ENCODE results near the gene MPDU1.
"Not testable (repeated sequence)": the region's sequence is repeated elsewhere in the genome, so short reads cannot be mapped to it uniquely, and the experiment has no call there.

MPDU1 gene

GRCh38 chr17:7614425-7615264 is 31.0 kb downstream of the MPDU1 start, which contains the start of gene FXR2:
Gene FXR2, minus strand, starts transcription at chr17:7614897. Its CDS starts 365 bp downstream, at chr17:7614532.
- H3K36me3 ChIP-seq (ENCODE audit: control insufficient read depth in 2 of 2, insufficient read depth in 2 of 2, low read length in 2 of 2), result peaks cover 0 to 2% of the 10 kb centered on the region in 2 donors
- H3K9me3 ChIP-seq (ENCODE audit: control insufficient read depth in 2 of 2, low read length in 2 of 2), result no peaks in the 10 kb centered on the region
- H3K27ac ChIP-seq (ENCODE audit: low read depth in 2 of 2, low read length in 2 of 2), result peak within 1 kb of the TSS; percentile 85 to 90
- H3K27me3 ChIP-seq (ENCODE audit: control insufficient read depth in 2 of 2, insufficient read depth in 2 of 2, low read length in 2 of 2), result no peaks in the 10 kb centered on the region
- peak within 1 kb of the TSS; percentile 81 to 90 for H3K4me3 ChIP-seq (ENCODE audit: low read length in 2 of 2)
- H3K4me1 ChIP-seq (ENCODE audit: control insufficient read depth in 2 of 2, insufficient read depth in 2 of 2, low read length in 2 of 2), result peaks cover 16 to 17% of the 10 kb centered on the region in 2 donors
- peak within 1 kb of the TSS; percentile 80 to 93 for H3K9ac ChIP-seq (ENCODE audit: low read depth in 1 of 2, low read length in 2 of 2)

DNA sequence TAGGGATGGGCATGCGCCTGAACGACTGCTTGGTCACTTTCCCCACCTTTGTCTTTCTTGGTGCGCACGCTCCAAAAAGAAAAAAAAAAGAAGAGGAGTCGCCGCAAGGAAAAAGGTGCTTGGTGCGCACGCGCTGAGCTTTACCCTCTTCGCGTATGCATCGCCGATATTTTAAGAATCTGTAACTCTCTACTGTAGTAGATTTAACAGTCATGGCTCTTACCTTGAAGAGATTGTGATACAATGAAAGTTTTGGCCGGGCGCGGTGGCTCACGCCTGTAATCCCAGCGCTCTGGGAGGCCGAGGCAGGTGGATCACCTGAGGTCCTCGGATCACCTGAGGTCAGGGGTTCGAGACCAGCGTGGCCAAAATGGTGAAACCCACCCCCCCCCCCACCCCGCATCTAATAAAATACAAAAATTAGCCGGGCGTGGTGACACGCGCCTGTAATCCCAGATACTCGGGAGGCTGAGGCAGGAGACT is 31.7 kb downstream of the MPDU1 start:
- Histone ChIP-seq H3K4me1 (ENCODE audit: control insufficient read depth in 2 of 2, insufficient read depth in 2 of 2, low read length in 2 of 2) (peaks cover 16 to 17% of the 10 kb centered on the region in 2 donors), H3K4me3 (ENCODE audit: low read length in 2 of 2) (peak overlapping the region; percentile 70 to 71), H3K27me3 (ENCODE audit: control insufficient read depth in 2 of 2, insufficient read depth in 2 of 2, low read length in 2 of 2) (no peaks in the 10 kb centered on the region), H3K9me3 (ENCODE audit: control insufficient read depth in 2 of 2, low read length in 2 of 2) (no peaks in the 10 kb centered on the region), H3K27ac (ENCODE audit: low read depth in 2 of 2, low read length in 2 of 2) (peak overlapping the region; percentile 84 to 90), H3K9ac (ENCODE audit: low read depth in 1 of 2, low read length in 2 of 2) (peak overlapping the region in 1 of 2 donors; percentile 75), H3K36me3 (ENCODE audit: control insufficient read depth in 2 of 2, insufficient read depth in 2 of 2, low read length in 2 of 2) (peaks cover 0 to 2% of the 10 kb centered on the region in 2 donors)

DNA sequence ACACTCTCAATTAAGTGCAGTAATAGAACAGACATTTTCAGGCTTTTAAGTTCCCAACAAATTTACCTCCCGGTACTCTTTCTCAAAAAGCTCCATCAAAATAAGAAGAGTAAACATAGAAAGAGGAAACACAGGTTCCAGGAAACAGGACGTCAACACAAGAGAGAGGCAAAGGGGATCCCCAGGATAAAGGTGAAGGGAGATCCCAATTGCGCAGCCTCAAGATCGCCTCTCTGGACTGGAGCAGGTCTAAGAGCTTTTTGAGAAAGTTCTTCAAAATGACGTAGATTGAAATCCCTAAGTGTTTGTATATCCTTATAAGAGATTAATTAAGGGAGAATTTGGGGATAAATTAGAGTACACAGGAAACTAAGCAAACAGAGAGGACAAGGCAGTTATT is 35.0 kb downstream of the MPDU1 start:
- Histone ChIP-seq H3K9ac (ENCODE audit: low read depth in 1 of 2, low read length in 2 of 2) (no peak overlapping the region), H3K4me3 (ENCODE audit: low read length in 2 of 2) (no peak overlapping the region), H3K4me1 (ENCODE audit: control insufficient read depth in 2 of 2, insufficient read depth in 2 of 2, low read length in 2 of 2) (peaks cover 4 to 5% of the 10 kb centered on the region in 2 donors), H3K27me3 (ENCODE audit: control insufficient read depth in 2 of 2, insufficient read depth in 2 of 2, low read length in 2 of 2) (no peaks in the 10 kb centered on the region), H3K36me3 (ENCODE audit: control insufficient read depth in 2 of 2, insufficient read depth in 2 of 2, low read length in 2 of 2) (no peaks in the 10 kb centered on the region), H3K27ac (ENCODE audit: low read depth in 2 of 2, low read length in 2 of 2) (no peak overlapping the region), H3K9me3 (ENCODE audit: control insufficient read depth in 2 of 2, low read length in 2 of 2) (no peaks in the 10 kb centered on the region)

- Histone ChIP-seq H3K36me3 (ENCODE audit: control insufficient read depth in 2 of 2, insufficient read depth in 2 of 2, low read length in 2 of 2) (no peaks in the 10 kb centered on the region), H3K27ac (ENCODE audit: low read depth in 2 of 2, low read length in 2 of 2) (no peak overlapping the region), H3K9ac (ENCODE audit: low read depth in 1 of 2, low read length in 2 of 2) (no peak overlapping the region), H3K9me3 (ENCODE audit: control insufficient read depth in 2 of 2, low read length in 2 of 2) (no peaks in the 10 kb centered on the region), H3K27me3 (ENCODE audit: control insufficient read depth in 2 of 2, insufficient read depth in 2 of 2, low read length in 2 of 2) (no peaks in the 10 kb centered on the region), H3K4me1 (ENCODE audit: control insufficient read depth in 2 of 2, insufficient read depth in 2 of 2, low read length in 2 of 2) (no peaks in the 10 kb centered on the region), H3K4me3 (ENCODE audit: low read length in 2 of 2) (no peak overlapping the region)
Observed at GRCh38 chr17:7620835-7621234, 37.2 kb downstream of the MPDU1 start.

- no peaks in the 10 kb centered on the region for H3K27me3 ChIP-seq (ENCODE audit: control insufficient read depth in 2 of 2, insufficient read depth in 2 of 2, low read length in 2 of 2)
- H3K9me3 ChIP-seq (ENCODE audit: control insufficient read depth in 2 of 2, low read length in 2 of 2), result no peaks in the 10 kb centered on the region
- no peak overlapping the region for H3K9ac ChIP-seq (ENCODE audit: low read depth in 1 of 2, low read length in 2 of 2)
Observed at GRCh38 chr17:7623661-7624060, 40.0 kb downstream of the MPDU1 start.

DNA sequence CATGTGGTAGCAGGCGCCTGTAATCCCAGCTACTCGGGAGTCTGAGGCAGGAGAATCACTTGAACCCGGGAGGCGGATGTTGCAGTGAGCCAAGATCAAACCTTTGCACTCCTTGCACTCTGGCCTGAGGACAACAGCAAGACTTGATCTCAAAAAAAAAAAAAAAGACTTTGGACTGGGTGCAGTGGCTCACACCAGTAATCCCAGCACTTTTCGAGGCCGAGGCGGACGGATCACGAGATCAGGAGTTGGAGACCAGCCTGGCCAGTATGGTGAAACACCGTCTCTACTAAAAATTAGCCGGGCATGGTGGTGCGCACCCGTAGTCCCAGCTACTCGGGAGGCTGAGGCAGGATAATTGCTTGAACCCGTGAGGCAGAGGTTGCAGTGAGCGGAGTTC is 42.1 kb downstream of the MPDU1 start:
- H3K9ac ChIP-seq (ENCODE audit: low read depth in 1 of 2, low read length in 2 of 2); H3K27ac ChIP-seq (ENCODE audit: low read depth in 2 of 2, low read length in 2 of 2); H3K36me3 ChIP-seq (ENCODE audit: control insufficient read depth in 2 of 2, insufficient read depth in 2 of 2, low read length in 2 of 2); H3K4me3 ChIP-seq (ENCODE audit: low read length in 2 of 2); H3K27me3 ChIP-seq (ENCODE audit: control insufficient read depth in 2 of 2, insufficient read depth in 2 of 2, low read length in 2 of 2); H3K4me1 ChIP-seq (ENCODE audit: control insufficient read depth in 2 of 2, insufficient read depth in 2 of 2, low read length in 2 of 2); H3K9me3 ChIP-seq (ENCODE audit: control insufficient read depth in 2 of 2, low read length in 2 of 2): not testable (repeated sequence)

More at GRCh38 chr17:7623661-7624060, 40.0 kb downstream of the MPDU1 start:
- H3K4me1 ChIP-seq (ENCODE audit: control insufficient read depth in 2 of 2, insufficient read depth in 2 of 2, low read length in 2 of 2), result peaks cover 5 to 10% of the 10 kb centered on the region in 2 donors
- no peaks in the 10 kb centered on the region for H3K36me3 ChIP-seq (ENCODE audit: control insufficient read depth in 2 of 2, insufficient read depth in 2 of 2, low read length in 2 of 2)
- no peak overlapping the region for H3K4me3 ChIP-seq (ENCODE audit: low read length in 2 of 2)
- H3K27ac ChIP-seq (ENCODE audit: low read depth in 2 of 2, low read length in 2 of 2), result no peak overlapping the region

GRCh38 chr17:7626307-7626706 is 42.7 kb downstream of the MPDU1 start:
- H3K9me3 ChIP-seq (ENCODE audit: control insufficient read depth in 2 of 2, low read length in 2 of 2), result no peaks in the 10 kb centered on the region
- no peaks in the 10 kb centered on the region for H3K36me3 ChIP-seq (ENCODE audit: control insufficient read depth in 2 of 2, insufficient read depth in 2 of 2, low read length in 2 of 2)
- no peak overlapping the region for H3K27ac ChIP-seq (ENCODE audit: low read depth in 2 of 2, low read length in 2 of 2)
- no peak overlapping the region for H3K9ac ChIP-seq (ENCODE audit: low read depth in 1 of 2, low read length in 2 of 2)
- H3K4me1 ChIP-seq (ENCODE audit: control insufficient read depth in 2 of 2, insufficient read depth in 2 of 2, low read length in 2 of 2), result peaks cover 5 to 10% of the 10 kb centered on the region in 2 donors
- H3K4me3 ChIP-seq (ENCODE audit: low read length in 2 of 2), result peak overlapping the region in 1 of 2 donors; percentile 84
- H3K27me3 ChIP-seq (ENCODE audit: control insufficient read depth in 2 of 2, insufficient read depth in 2 of 2, low read length in 2 of 2), result no peaks in the 10 kb centered on the region

DNA sequence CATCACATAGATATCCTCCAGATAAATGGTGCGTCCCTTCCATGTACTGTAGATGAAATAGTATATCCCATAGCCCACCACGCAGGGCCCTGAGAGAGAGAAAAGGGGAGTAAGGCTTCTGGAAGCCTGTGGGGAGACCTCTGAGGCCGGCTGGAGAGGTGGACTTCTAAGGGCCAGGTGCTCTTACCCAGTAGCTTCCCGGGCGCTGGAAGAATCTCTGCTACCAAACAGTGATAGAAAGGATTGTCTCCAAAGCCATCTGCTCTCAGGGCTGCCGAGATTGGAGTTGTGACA is 43.3 kb downstream of the MPDU1 start:
- Histone ChIP-seq H3K9ac (ENCODE audit: low read depth in 1 of 2, low read length in 2 of 2) (peak overlapping the region; percentile 81 to 87), H3K36me3 (ENCODE audit: control insufficient read depth in 2 of 2, insufficient read depth in 2 of 2, low read length in 2 of 2) (no peaks in the 10 kb centered on the region), H3K9me3 (ENCODE audit: control insufficient read depth in 2 of 2, low read length in 2 of 2) (no peaks in the 10 kb centered on the region), H3K27me3 (ENCODE audit: control insufficient read depth in 2 of 2, insufficient read depth in 2 of 2, low read length in 2 of 2) (no peaks in the 10 kb centered on the region), H3K4me1 (ENCODE audit: control insufficient read depth in 2 of 2, insufficient read depth in 2 of 2, low read length in 2 of 2) (peaks cover 5 to 10% of the 10 kb centered on the region in 2 donors), H3K4me3 (ENCODE audit: low read length in 2 of 2) (peak overlapping the region; percentile 84 to 90), H3K27ac (ENCODE audit: low read depth in 2 of 2, low read length in 2 of 2) (peak overlapping the region in 1 of 2 donors; percentile 90)

DNA sequence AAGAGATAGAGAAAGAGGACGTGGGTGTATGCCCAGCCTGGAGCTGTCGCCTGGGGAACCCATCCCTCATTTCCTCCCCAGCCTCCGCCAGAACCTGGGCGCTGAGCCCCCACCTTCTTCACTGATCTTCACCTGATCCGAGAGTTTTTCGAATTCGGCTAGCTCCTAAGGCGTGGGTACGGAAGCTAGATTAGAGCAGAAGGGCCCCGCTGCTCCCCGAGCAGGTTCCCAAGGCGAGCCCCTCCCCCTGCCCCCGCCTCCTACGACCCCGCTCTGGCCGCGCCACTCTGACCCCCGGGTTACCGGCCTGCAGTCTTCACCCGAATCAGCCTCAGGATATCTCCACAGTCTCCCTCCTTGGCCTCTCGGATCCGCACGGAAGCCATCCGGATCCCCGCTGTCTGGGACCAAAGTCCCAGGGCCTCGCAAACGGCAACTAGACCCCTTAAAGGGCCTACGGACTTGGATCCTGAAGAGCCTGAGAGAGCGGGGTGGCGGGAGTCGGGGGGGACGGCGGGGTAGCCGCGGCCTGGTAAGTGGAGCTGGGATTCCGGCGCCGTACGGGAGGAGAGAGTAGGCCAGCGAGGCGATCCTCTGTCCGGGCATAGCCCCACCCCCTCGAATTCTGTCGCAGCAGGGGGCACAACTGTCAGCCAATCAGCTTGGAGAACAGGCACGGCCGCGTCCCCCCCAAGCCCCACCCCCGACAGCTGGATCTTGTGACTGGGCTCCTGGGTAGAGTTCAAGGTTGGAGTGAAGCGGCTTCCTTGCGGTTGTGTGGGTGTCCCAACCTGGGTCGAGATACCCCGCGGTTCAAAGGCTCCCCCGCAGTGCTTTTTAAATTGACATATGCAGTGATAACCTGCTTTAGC is 43.8 kb downstream of the MPDU1 start, which contains the start of gene SAT2:
Gene SAT2 (minus strand): TSS at position 572 of the 872 bp plus-strand sequence. CDS start 186 bp downstream, at position 386.
- no peaks in the 10 kb centered on the region for H3K27me3 ChIP-seq (ENCODE audit: control insufficient read depth in 2 of 2, insufficient read depth in 2 of 2, low read length in 2 of 2)
- H3K36me3 ChIP-seq (ENCODE audit: control insufficient read depth in 2 of 2, insufficient read depth in 2 of 2, low read length in 2 of 2), result no peaks in the 10 kb centered on the region
- no peaks in the 10 kb centered on the region for H3K9me3 ChIP-seq (ENCODE audit: control insufficient read depth in 2 of 2, low read length in 2 of 2)
- peak within 1 kb of the TSS; percentile 85 to 90 for H3K27ac ChIP-seq (ENCODE audit: low read depth in 2 of 2, low read length in 2 of 2)
- peak within 1 kb of the TSS; percentile 84 to 90 for H3K4me3 ChIP-seq (ENCODE audit: low read length in 2 of 2)
- H3K4me1 ChIP-seq (ENCODE audit: control insufficient read depth in 2 of 2, insufficient read depth in 2 of 2, low read length in 2 of 2), result peaks cover 5 to 10% of the 10 kb centered on the region in 2 donors
- peak within 1 kb of the TSS; percentile 81 to 87 for H3K9ac ChIP-seq (ENCODE audit: low read depth in 1 of 2, low read length in 2 of 2)

Data from mucosa of rectum (tissue), 2 donors.